ENCODE measurements around the gene TRIML1. TPM values are rescaled to one million over a fixed set of nuclear protein-coding genes. Genes with fewer than 3 reads are reported as not detected.

TRIML1 gene
- total RNA-seq, 3 donors from 2014 or later (not counting 1 experiment from before 2014, with no cell fraction given), result not detected

DNA sequence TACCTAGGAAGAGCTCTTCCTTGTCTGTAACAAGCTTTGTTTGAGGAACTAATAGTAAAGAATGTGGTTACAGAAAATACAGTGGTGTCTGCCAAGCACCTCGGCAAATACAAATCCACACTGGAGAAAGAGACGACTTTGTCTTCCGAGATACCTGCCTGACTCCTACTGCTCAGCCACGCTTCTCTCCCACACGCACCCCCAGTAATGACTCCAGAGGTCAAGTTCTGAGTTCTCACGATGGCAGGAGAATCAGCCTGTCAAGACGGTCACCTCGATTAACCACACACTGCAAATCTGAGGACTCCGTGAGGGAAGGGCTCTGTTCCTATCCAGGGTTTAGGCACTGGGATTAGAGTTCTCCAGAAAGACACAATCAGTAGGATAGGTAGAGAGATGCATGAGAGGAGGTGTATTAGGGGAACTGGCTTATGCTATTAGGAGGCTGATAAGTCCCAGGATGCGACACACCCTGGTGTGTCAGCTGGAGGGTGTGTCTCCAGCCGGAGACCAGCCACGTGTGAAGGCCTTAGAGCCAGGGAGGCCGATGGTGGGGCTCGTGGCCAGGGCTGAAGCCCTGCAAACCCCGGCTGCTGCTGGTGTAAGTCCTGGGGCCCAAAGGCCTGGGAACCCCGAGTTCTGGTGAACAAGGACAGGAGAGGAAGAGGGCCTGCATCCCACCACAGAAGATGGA lies 21.5 kb upstream of the TRIML1 start:
- TF ChIP-seq, protein P1, sequence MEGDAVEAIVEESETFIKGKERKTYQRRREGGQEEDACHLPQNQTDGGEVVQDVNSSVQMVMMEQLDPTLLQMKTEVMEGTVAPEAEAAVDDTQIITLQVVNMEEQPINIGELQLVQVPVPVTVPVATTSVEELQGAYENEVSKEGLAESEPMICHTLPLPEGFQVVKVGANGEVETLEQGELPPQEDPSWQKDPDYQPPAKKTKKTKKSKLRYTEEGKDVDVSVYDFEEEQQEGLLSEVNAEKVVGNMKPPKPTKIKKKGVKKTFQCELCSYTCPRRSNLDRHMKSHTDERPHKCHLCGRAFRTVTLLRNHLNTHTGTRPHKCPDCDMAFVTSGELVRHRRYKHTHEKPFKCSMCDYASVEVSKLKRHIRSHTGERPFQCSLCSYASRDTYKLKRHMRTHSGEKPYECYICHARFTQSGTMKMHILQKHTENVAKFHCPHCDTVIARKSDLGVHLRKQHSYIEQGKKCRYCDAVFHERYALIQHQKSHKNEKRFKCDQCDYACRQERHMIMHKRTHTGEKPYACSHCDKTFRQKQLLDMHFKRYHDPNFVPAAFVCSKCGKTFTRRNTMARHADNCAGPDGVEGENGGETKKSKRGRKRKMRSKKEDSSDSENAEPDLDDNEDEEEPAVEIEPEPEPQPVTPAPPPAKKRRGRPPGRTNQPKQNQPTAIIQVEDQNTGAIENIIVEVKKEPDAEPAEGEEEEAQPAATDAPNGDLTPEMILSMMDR (IDR thresholded peaks at IDR 0.05), result no peak
- H3K4me3 Mint-ChIP-seq, result no peak overlapping the region
- WGBS (ENCODE audit: insufficient coverage), result 82% methylated on average over 16 of the region's 16 CpGs

DNA sequence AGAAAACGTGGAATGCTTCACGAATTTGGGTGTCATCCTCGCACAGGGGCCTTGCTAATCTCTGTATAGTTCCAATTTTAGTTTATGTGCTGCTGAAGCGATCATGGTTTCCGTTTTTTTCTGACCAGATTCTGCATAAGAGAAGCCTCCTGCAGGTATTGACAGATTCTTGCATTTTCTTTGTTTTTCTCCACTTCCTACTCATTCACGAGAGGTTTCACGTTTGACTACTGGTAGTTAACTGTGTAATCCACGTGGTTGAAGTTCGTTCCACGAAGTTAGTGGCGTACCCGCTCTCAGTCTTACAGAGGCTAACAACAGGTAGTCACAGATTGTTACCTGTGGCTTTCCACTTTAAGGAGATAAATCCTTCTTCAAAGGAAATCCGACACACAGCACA lies 17.7 kb upstream of the TRIML1 start:
- Mint-ChIP-seq H3K36me3 (peaks cover 12% of the 10 kb centered on the region), H3K4me1 (no peaks in the 10 kb centered on the region), H3K27ac (no peak overlapping the region), H3K9me3 (peaks cover 15 to 30% of the 10 kb centered on the region in 2 donors), H3K27me3 (ENCODE audit: low read depth in 2 of 2) (no peaks in the 10 kb centered on the region), H3K4me3 (no peak overlapping the region)
- Histone ChIP-seq H3K9me3 (ENCODE audit: control insufficient read depth, insufficient read depth, low read length) (peaks cover 3% of the 10 kb centered on the region), H3K36me3 (ENCODE audit: control insufficient read depth, insufficient read depth, low read length) (no peaks in the 10 kb centered on the region), H3K4me3 (ENCODE audit: low read length) (no peak overlapping the region), H3K27ac (ENCODE audit: low read length) (no peak overlapping the region), H3K27me3 (ENCODE audit: control insufficient read depth, insufficient read depth, low read length) (no peaks in the 10 kb centered on the region), H3K4me1 (ENCODE audit: control insufficient read depth, insufficient read depth, low read length) (no peaks in the 10 kb centered on the region)
- intact Hi-C loops (cut with micrococcal nuclease), result no loop called here
- 60% methylated on average over 13 of the region's 13 CpGs for WGBS (ENCODE audit: insufficient coverage)
- no peak for DNase-seq
- TF ChIP-seq, protein P1 (IDR thresholded peaks at IDR 0.05), result no peak
- ATAC-seq, result no peak

More for the DNA sequence above, 21.5 kb upstream of the TRIML1 start:
- Histone ChIP-seq H3K27me3 (ENCODE audit: control insufficient read depth, insufficient read depth, low read length) (no peaks in the 10 kb centered on the region), H3K36me3 (ENCODE audit: control insufficient read depth, insufficient read depth, low read length) (no peaks in the 10 kb centered on the region), H3K9me3 (ENCODE audit: control insufficient read depth, insufficient read depth, low read length) (peaks cover 3% of the 10 kb centered on the region), H3K4me1 (ENCODE audit: control insufficient read depth, insufficient read depth, low read length) (no peaks in the 10 kb centered on the region), H3K27ac (ENCODE audit: low read length) (no peak overlapping the region), H3K4me3 (ENCODE audit: low read length) (no peak overlapping the region)
- ATAC-seq, result no peak
- Mint-ChIP-seq H3K4me1 (no peaks in the 10 kb centered on the region), H3K27me3 (ENCODE audit: low read depth in 2 of 2) (no peaks in the 10 kb centered on the region), H3K9me3 (peaks cover 3 to 20% of the 10 kb centered on the region in 2 donors), H3K27ac (no peak overlapping the region), H3K36me3 (peaks cover 7% of the 10 kb centered on the region)
- intact Hi-C loops (cut with micrococcal nuclease), result no loop called here
- DNase-seq, result no peak

DNA sequence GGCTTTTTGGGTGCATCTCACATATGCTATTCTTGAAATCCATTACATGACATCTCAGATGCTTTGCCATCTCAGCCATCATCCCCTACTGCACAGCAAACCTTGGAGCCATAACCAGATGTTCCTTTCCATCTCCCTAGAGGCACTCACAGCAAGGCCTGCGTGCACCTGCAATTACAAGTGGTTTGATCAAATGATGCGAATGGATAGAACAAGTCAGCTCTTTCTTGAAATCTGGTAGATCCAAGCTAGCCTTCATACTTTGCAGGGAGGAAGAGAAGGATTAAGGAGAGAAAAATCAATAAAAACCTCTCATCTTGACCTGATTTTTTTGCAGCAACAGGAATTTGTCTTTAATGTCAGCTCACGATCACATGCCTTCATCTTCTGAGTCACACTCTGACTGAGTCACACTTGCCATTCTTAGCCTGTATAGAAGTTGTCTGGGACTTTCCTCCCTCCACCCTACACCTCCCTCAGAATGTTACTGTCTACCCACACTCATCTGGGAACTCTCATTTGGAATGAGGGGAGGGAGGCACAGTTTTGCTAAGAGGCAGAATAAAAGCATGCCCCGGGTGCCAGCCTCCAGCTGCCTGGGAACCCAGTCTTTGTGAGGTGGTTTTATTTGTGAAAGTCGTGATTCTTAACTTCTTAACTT lies 11.9 kb upstream of the TRIML1 start:
- H3K27me3 Mint-ChIP-seq (ENCODE audit: low read depth in 2 of 2), result no peaks in the 10 kb centered on the region
- H3K4me3 Mint-ChIP-seq, result no peak overlapping the region
- DNase-seq, result no peak
- WGBS (ENCODE audit: insufficient coverage), result 87% methylated on average over 5 of the region's 5 CpGs
- no peak for ATAC-seq
- no peaks in the 10 kb centered on the region for H3K36me3 ChIP-seq (ENCODE audit: control insufficient read depth, insufficient read depth, low read length)
- H3K9me3 Mint-ChIP-seq, result peaks cover 15 to 21% of the 10 kb centered on the region in 2 donors
- H3K27me3 ChIP-seq (ENCODE audit: control insufficient read depth, insufficient read depth, low read length), result no peaks in the 10 kb centered on the region
- TF ChIP-seq, protein P1 (IDR thresholded peaks at IDR 0.05), result no peak
- peaks cover 12% of the 10 kb centered on the region for H3K9me3 ChIP-seq (ENCODE audit: control insufficient read depth, insufficient read depth, low read length)
- intact Hi-C loops (cut with micrococcal nuclease), result no loop called here
- no peaks in the 10 kb centered on the region for H3K4me1 ChIP-seq (ENCODE audit: control insufficient read depth, insufficient read depth, low read length)
- H3K4me1 Mint-ChIP-seq, result no peaks in the 10 kb centered on the region
- no peak overlapping the region for H3K27ac Mint-ChIP-seq
- no peak overlapping the region for H3K4me3 ChIP-seq (ENCODE audit: low read length)
- H3K36me3 Mint-ChIP-seq, result peaks cover 6% of the 10 kb centered on the region
- H3K27ac ChIP-seq (ENCODE audit: low read length), result no peak overlapping the region

All from natural killer cell (primary cell).